Right atrium auricular region (tissue), 2 donors: Measurements from ENCODE around the gene ZNF3. TPM values are rescaled to one million over a fixed set of nuclear protein-coding genes. Genes with fewer than 3 reads are reported as not detected.

Experiments
- DNase-seq: peaks from one replicate; pipeline ENCODE4 v3.0.0-alpha.2; 2019; ENCODE audit warnings: low spot score
- H3K27ac ChIP-seq, 2 donors: fragments of 200-600 bp; sonication (generic); 1 replicate in 1 of 2; 2 replicates in 1 of 2; pipeline ENCODE4 v1.5.1; 2016 to 2019
- H3K27me3 ChIP-seq, 2 donors: fragments of 200-600 bp; sonication (generic); one replicate each; pipeline versions ENCODE4 v1.5.1 to v1.6.0; 2017 to 2019
- H3K36me3 ChIP-seq: fragments of 200-600 bp; sonication (generic); one replicate; pipeline ENCODE4 v1.5.1; 2016
- H3K4me1 ChIP-seq, 2 donors: fragments of 200-600 bp; sonication (generic); one replicate each; pipeline versions ENCODE4 v1.5.1 to v1.6.0; 2017 to 2019
- H3K4me3 ChIP-seq, 2 donors: fragments of 200-600 bp; sonication (generic); 1 replicate in 1 of 2; 2 replicates in 1 of 2; pipeline ENCODE4 v1.5.1; 2017 to 2019; ENCODE audit warnings: mild to moderate bottlenecking in 1 of 2, moderate library complexity in 1 of 2
- H3K9me3 ChIP-seq, 2 donors: fragments of 200-600 bp; sonication (generic); one replicate each; pipeline ENCODE4 v1.5.1; 2019
- total RNA-seq, 2 donors: library from RNA; depleted of rRNA; stranded (reverse); fragments of >200 nt; gene quantifications; one replicate each; pipeline ENCODE4 v1.1.0, GENCODE V29; 2016
- TF ChIP-seq, protein P1 (sequence below), 2 donors: fragments of 200-600 bp; sonication (generic); IDR thresholded peaks; one replicate each; pipeline ENCODE4 v1.5.1; 2019; ENCODE audit warnings: antibody characterized with exemption in 2 of 2

ZNF3 gene
- total RNA-seq, 2 donors from 2014 or later = 11.8 to 16.1 TPM

DNA sequence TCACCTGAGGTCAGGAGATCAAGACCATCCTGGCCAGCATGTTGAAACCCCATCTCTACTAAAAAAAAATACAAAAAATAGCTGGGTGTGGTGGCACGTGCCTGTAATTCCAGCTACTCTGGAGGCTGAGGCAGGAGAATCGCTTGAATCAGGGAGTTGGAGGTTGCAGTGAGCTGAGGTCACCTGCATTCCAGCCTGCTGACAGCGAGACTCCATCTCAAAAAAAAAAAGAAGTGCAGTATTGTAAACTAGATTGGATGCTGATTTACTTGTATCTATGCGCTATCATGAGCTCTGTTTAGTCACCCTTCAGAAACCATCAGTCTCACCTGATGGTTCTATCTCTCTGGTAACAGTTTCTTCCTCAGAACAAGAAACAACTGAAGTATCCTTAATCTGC is 18.1 kb downstream of the ZNF3 start:
- TF ChIP-seq, protein P1, sequence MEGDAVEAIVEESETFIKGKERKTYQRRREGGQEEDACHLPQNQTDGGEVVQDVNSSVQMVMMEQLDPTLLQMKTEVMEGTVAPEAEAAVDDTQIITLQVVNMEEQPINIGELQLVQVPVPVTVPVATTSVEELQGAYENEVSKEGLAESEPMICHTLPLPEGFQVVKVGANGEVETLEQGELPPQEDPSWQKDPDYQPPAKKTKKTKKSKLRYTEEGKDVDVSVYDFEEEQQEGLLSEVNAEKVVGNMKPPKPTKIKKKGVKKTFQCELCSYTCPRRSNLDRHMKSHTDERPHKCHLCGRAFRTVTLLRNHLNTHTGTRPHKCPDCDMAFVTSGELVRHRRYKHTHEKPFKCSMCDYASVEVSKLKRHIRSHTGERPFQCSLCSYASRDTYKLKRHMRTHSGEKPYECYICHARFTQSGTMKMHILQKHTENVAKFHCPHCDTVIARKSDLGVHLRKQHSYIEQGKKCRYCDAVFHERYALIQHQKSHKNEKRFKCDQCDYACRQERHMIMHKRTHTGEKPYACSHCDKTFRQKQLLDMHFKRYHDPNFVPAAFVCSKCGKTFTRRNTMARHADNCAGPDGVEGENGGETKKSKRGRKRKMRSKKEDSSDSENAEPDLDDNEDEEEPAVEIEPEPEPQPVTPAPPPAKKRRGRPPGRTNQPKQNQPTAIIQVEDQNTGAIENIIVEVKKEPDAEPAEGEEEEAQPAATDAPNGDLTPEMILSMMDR (IDR thresholded peaks at IDR 0.05) = no peak
- Histone ChIP-seq H3K4me3 (no peak overlapping the region), H3K9me3 (no peaks in the 10 kb centered on the region), H3K27me3 (no peaks in the 10 kb centered on the region), H3K27ac (no peak overlapping the region), H3K4me1 (peaks cover 0 to 11% of the 10 kb centered on the region in 2 donors), H3K36me3 (peaks cover 52% of the 10 kb centered on the region)
- DNase-seq = no peak

DNA sequence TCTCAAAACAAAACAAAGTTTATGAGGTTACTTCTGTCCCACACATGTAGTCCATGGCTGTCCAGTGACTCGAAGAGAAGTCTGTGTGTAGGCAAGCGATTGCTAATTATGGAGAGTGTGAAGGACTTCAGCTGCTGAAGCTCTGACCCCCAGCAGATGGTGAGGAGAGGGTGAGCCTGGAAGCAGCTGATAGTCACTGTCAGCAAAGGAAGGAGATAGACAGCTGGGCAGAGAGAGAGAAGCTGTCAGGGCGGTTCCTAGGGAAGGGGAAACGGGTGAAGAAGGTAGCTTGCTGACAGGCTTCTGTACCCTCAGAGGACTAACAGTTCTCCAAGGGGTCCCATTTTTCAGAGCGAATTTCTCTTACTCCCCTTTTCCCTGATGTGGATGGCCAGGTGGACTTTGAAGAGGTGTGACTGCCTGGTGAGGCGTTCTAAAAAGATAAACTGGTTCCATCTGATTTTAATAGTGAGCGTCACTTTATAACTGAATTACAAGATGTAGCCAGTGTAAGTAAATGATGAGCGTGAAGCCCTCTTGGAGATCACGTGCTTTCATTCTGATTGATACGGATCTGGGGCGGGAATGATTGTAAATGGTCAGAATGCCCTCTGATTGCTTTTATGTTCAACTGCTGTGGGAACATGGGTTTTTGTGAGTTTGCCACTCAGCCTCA is 19.9 kb downstream of the ZNF3 start:
- DNase-seq = no peak
- TF ChIP-seq, protein P1 (IDR thresholded peaks at IDR 0.05) = no peak
- no peak overlapping the region for H3K4me3 ChIP-seq
- no peak overlapping the region for H3K27ac ChIP-seq
- peaks cover 0 to 11% of the 10 kb centered on the region in 2 donors for H3K4me1 ChIP-seq
- peaks cover 69% of the 10 kb centered on the region for H3K36me3 ChIP-seq
- no peaks in the 10 kb centered on the region for H3K9me3 ChIP-seq
- no peaks in the 10 kb centered on the region for H3K27me3 ChIP-seq

DNA sequence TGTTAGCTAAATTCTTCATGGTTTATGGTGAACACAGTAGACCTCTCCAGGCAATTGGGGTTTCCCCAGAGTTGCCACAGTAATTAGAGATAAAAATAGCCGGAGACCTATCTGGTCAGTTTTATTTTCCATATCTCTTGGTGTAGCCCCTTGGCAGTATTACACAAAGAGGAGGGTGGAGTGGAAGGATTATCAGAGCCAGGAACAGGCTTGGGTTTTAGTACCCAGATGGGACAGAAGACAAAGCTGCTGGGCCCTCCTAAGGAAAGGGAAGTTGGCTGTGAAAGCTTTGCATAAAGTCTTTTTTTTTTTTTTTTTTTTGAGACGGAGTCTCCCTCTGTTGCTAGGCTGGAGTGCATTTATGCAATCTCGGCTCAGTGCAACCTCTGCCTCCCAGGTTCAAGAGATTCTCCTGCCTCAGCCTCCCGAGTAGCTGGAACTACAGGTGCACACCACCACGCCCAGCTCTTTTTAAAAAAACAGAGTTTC is 22.2 kb downstream of the ZNF3 start:
- TF ChIP-seq, protein P1 (IDR thresholded peaks at IDR 0.05) = no peak
- Histone ChIP-seq H3K36me3 (peaks cover 72% of the 10 kb centered on the region), H3K9me3 (no peaks in the 10 kb centered on the region), H3K4me3 (no peak overlapping the region), H3K4me1 (no peaks in the 10 kb centered on the region), H3K27me3 (no peaks in the 10 kb centered on the region), H3K27ac (no peak overlapping the region)
- no peak for DNase-seq

DNA sequence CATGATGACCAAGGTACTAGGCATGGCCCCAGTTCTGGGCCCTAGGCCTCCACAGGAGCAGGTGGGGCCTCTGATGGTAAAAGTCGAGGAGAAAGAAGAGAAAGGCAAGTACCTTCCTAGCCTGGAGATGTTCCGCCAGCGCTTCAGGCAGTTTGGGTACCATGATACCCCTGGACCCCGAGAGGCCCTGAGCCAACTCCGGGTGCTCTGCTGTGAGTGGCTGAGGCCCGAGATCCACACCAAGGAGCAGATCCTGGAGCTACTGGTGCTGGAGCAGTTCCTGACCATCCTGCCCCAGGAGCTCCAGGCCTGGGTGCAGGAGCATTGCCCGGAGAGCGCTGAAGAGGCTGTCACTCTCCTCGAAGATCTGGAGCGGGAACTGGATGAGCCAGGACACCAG is 24.5 kb downstream of the ZNF3 start:
- no peak for DNase-seq
- Histone ChIP-seq H3K36me3 (peaks cover 52% of the 10 kb centered on the region), H3K4me3 (no peak overlapping the region), H3K4me1 (no peaks in the 10 kb centered on the region), H3K9me3 (no peaks in the 10 kb centered on the region), H3K27me3 (no peaks in the 10 kb centered on the region), H3K27ac (no peak overlapping the region)
- TF ChIP-seq, protein P1 (IDR thresholded peaks at IDR 0.05) = no peak

DNA sequence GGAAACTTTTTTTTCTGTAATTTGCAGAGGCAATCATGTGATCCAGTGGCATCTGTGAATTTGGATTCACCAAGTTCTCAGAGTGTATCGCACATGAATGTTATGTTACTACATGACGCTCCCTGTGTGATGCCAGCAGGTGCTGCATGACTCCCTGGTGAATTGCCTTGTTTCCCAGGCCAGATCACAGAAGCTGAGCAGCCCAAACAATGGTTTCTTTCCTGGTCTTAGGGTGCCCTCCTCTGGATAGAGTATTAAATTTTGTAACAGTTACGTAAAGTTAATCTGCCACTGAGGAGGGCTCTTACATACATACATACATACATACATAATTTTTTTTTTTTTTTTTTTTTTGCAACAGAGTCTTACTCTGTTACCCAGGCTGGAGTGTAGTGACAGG is 28.3 kb downstream of the ZNF3 start:
- Histone ChIP-seq H3K4me1 (peaks cover 0 to 9% of the 10 kb centered on the region in 2 donors), H3K36me3 (peaks cover 19% of the 10 kb centered on the region), H3K4me3 (no peak overlapping the region), H3K27me3 (no peaks in the 10 kb centered on the region), H3K27ac (no peak overlapping the region), H3K9me3 (no peaks in the 10 kb centered on the region)
- DNase-seq = no peak
- TF ChIP-seq, protein P1 (IDR thresholded peaks at IDR 0.05) = no peak

GRCh38 chr7:100051611-100052010 is 29.9 kb downstream of the ZNF3 start:
- TF ChIP-seq, protein P1 (IDR thresholded peaks at IDR 0.05) = no peak
- no peak overlapping the region for H3K27ac ChIP-seq
- peaks cover 3% of the 10 kb centered on the region for H3K36me3 ChIP-seq
- no peaks in the 10 kb centered on the region for H3K9me3 ChIP-seq
- no peaks in the 10 kb centered on the region for H3K27me3 ChIP-seq
- H3K4me3 ChIP-seq = no peak overlapping the region
- H3K4me1 ChIP-seq = peaks cover 0 to 9% of the 10 kb centered on the region in 2 donors
- no peak for DNase-seq
